CD4-positive, alpha-beta T cell (primary cell): Measurements from ENCODE around the gene SLC22A3. TPM values are rescaled to one million over a fixed set of nuclear protein-coding genes. Genes with fewer than 3 reads are reported as not detected.

Experiments used
- ATAC-seq: fragments of 200-7000 bp; cut with Tn5 transposase; one replicate; pipeline ENCODE4 v1.10.0; 2022; ENCODE audit warnings: mild to moderate bottlenecking; ENCODE audit not compliant: poor library complexity
- CTCF ChIA-PET: fragments of 350-600 bp; sonication (Branson Sonifier 250); formaldehyde crosslinking; loops from one replicate; lab custom pipeline; 2021; ENCODE audit warnings: antibody characterized with exemption, inconsistent platforms; lab: Charles Lee
- POLR2A ChIA-PET: fragments of 350-600 bp; sonication (Branson Sonifier 250); formaldehyde crosslinking; loops from one replicate; lab custom pipeline; 2021; ENCODE audit warnings: antibody characterized with exemption, inconsistent platforms; lab: Charles Lee
- DNase-seq, 14 experiments: peaks; one replicate each; pipeline ENCODE4 v3.0.0-alpha.2; 2013 to 2020; ENCODE audit warnings: mixed read lengths in 2 of 14
- H3K27ac ChIP-seq, 2 donors: one replicate each; pipeline versions ENCODE4 v1.5.1 to v1.7.0; 2013; ENCODE audit warnings: low read length in 2 of 2, low read depth in 1 of 2, mild to moderate bottlenecking in 1 of 2
- H3K27me3 ChIP-seq, 2 experiments: 1 replicate in 1 of 2; 2 replicates in 1 of 2; pipeline versions ENCODE4 v1.6.1 to v1.7.0; 2013; ENCODE audit warnings: low read length in 2 of 2, control low read depth in 1 of 2, mild to moderate bottlenecking in 1 of 2, moderate library complexity in 1 of 2; ENCODE audit not compliant: insufficient read depth in 2 of 2, control insufficient read depth in 1 of 2
- H3K36me3 ChIP-seq: one replicate; pipeline ENCODE4 v1.6.1; 2013; ENCODE audit warnings: low read length, control low read depth; ENCODE audit not compliant: insufficient read depth
- H3K4me1 ChIP-seq: one replicate; pipeline ENCODE4 v1.6.1; 2013; ENCODE audit warnings: low read length, control low read depth; ENCODE audit not compliant: insufficient read depth
- H3K4me3 ChIP-seq: one replicate; pipeline ENCODE4 v1.5.1; 2013; ENCODE audit warnings: mild to moderate bottlenecking, low read length, moderate library complexity
- H3K9me3 ChIP-seq, 2 experiments: 1 replicate in 1 of 2; 2 replicates in 1 of 2; pipeline versions ENCODE4 v1.6.1 to v1.7.0; 2013; ENCODE audit warnings: low read length in 2 of 2, mild to moderate bottlenecking in 2 of 2, control low read depth in 1 of 2, moderate library complexity in 1 of 2; ENCODE audit not compliant: control insufficient read depth in 1 of 2, insufficient read depth in 1 of 2
- H3K27ac Mint-ChIP-seq: one replicate; pipeline ENCODE4 v1.8.0; 2020; ENCODE audit warnings: mixed read lengths
- H3K27me3 Mint-ChIP-seq: one replicate; pipeline ENCODE4 v1.8.0; 2021; ENCODE audit warnings: mixed read lengths
- H3K36me3 Mint-ChIP-seq: one replicate; pipeline ENCODE4 v1.8.0; 2021; ENCODE audit warnings: low read depth, mixed read lengths
- H3K4me1 Mint-ChIP-seq: one replicate; pipeline ENCODE4 v1.8.0; 2021; ENCODE audit warnings: low read depth, mixed read lengths
- H3K4me3 Mint-ChIP-seq: one replicate; pipeline ENCODE4 v1.8.0; 2020; ENCODE audit warnings: mild to moderate bottlenecking, mixed read lengths
- H3K9me3 Mint-ChIP-seq: one replicate; pipeline ENCODE4 v1.8.0; 2020; ENCODE audit warnings: mixed read lengths
- CTCF ChIP-seq: fragments of 200-600 bp; IDR thresholded peaks from one replicate; pipeline ENCODE4 v1.8.0; 2022; ENCODE audit warnings: antibody characterized with exemption, mild to moderate bottlenecking
- intact Hi-C, 2 experiments: fragments of 100-400 bp; cut with DNase I in 1 of 2; cut with micrococcal nuclease in 1 of 2; formaldehyde crosslinking; loops; one replicate each; pipeline versions ENCODE4 v1.15.1 to v1.9.0; 2023 to 2025; cut with DNase I, micrococcal nuclease
- total RNA-seq, 174 experiments: library from RNA in 2 of 174; stranded (reverse) in 2 of 174; gene quantifications; one replicate each; pipeline ENCODE4 v1.2.3 and lab custom pipeline; 2021 to 2026

The SLC22A3 gene
- total RNA-seq, 2 experiments from 2014 or later, result not detected

DNA sequence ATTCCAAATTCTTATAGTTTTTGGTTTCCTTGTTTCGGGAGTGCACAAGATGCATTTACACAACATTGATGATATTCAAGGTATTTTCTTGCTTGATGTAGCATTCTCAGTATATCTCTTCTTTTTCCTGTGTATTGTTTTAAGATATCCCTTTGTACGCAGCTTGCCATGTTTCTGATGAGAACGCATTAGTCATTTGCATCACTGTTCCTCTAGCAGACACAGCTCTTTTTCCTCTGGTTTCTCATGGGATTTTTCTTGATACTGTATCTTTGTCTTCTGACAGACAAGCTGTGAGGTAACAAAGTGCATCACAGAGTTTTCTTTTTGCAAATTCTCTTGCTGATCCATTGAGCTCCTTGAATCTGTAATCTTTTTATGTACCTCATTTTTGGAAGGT lies 146.4 kb downstream of the SLC22A3 start:
- intact Hi-C loops, result no loop called here
- Histone ChIP-seq H3K4me1 (no peaks in the 10 kb centered on the region), H3K4me3 (no peak overlapping the region), H3K9me3 (no peaks in the 10 kb centered on the region), H3K36me3 (peaks cover 5% of the 10 kb centered on the region), H3K27me3 (no peaks in the 10 kb centered on the region), H3K27ac (no peak overlapping the region)
- POLR2A ChIA-PET, result no interaction called here
- no peak for ATAC-seq
- Mint-ChIP-seq H3K4me1 (no peaks in the 10 kb centered on the region), H3K27ac (no peak overlapping the region), H3K27me3 (no peaks in the 10 kb centered on the region), H3K4me3 (no peak overlapping the region), H3K36me3 (peaks cover 26% of the 10 kb centered on the region), H3K9me3 (no peaks in the 10 kb centered on the region)
- no peak for DNase-seq
- CTCF ChIA-PET, result no interaction called here
- no peak for TF ChIP-seq CTCF

GRCh38 chr6:160500639-160501038 lies 152.5 kb downstream of the SLC22A3 start:
- Mint-ChIP-seq H3K9me3 (peaks cover 8% of the 10 kb centered on the region), H3K4me1 (no peaks in the 10 kb centered on the region), H3K4me3 (no peak overlapping the region), H3K36me3 (peaks cover 58% of the 10 kb centered on the region), H3K27me3 (no peaks in the 10 kb centered on the region), H3K27ac (no peak overlapping the region)
- ATAC-seq (no peak), DNase-seq (no peak)
- peaks cover 17% of the 10 kb centered on the region for H3K36me3 ChIP-seq
- no peak overlapping the region for H3K27ac ChIP-seq
- no peak for TF ChIP-seq CTCF
- no peaks in the 10 kb centered on the region for H3K27me3 ChIP-seq
- POLR2A ChIA-PET, result no interaction called here
- intact Hi-C loops, result no loop called here
- no peaks in the 10 kb centered on the region for H3K4me1 ChIP-seq
- H3K4me3 ChIP-seq, result no peak overlapping the region
- H3K9me3 ChIP-seq, result peaks cover 0 to 4% of the 10 kb centered on the region in 2 experiments
- CTCF ChIA-PET, result interaction anchor here (1.6 kb wide), 1 partner anchor 19 kb away, joined by 4 read pairs; no protein-coding TSS in a partner anchor

Other genes with a start within 250 kb of the SLC22A3 start
- under 1 TPM; 0.14 to 0.89 TPM for gene SLC22A1, start 226.6 kb upstream of the SLC22A3 start, total RNA-seq
- gene SLC22A2, start 89.6 kb upstream of the SLC22A3 start, total RNA-seq, result not detected